WTC11 (cell line): ENCODE measurements around the gene BOC. TPM values are rescaled to one million over a fixed set of nuclear protein-coding genes. Genes with fewer than 3 reads are reported as not detected.

Source experiments
- ATAC-seq: fragments of 200-7000 bp; cut with Tn5 transposase; 2 replicates; pipeline ENCODE4 v1.10.0; 2021; ENCODE audit warnings: mild to moderate bottlenecking, moderate library complexity
- CTCF ChIA-PET: fragments of 300-600 bp; sonication (Branson Sonifier 250); formaldehyde crosslinking; loops from one replicate; lab custom pipeline; 2021; ENCODE audit warnings: antibody characterized with exemption; lab: Charles Lee
- POLR2A ChIA-PET: fragments of 350-600 bp; sonication (Branson Sonifier 250); formaldehyde crosslinking; loops from one replicate; lab custom pipeline; 2021; ENCODE audit warnings: antibody characterized with exemption; lab: Charles Lee
- DNase-seq: peaks from one replicate; pipeline ENCODE4 v3.0.0; 2021; ENCODE audit warnings: low spot score
- H3K27ac Mint-ChIP-seq: 2 replicates; pipeline ENCODE4 v1.8.0; 2021; ENCODE audit warnings: mixed read lengths
- H3K27me3 Mint-ChIP-seq: 2 replicates; pipeline ENCODE4 v1.8.0; 2021; ENCODE audit warnings: low read depth, mild to moderate bottlenecking, moderate library complexity, mixed read lengths
- H3K36me3 Mint-ChIP-seq: 2 replicates; pipeline ENCODE4 v1.8.0; 2021; ENCODE audit warnings: mixed read lengths
- H3K4me1 Mint-ChIP-seq: 2 replicates; pipeline ENCODE4 v1.8.0; 2022; ENCODE audit warnings: mixed read lengths
- H3K4me3 Mint-ChIP-seq: 2 replicates; pipeline ENCODE4 v1.8.0; 2021; ENCODE audit warnings: mild to moderate bottlenecking, moderate library complexity, mixed read lengths
- H3K9me3 Mint-ChIP-seq: 2 replicates; pipeline ENCODE4 v1.8.0; 2021; ENCODE audit warnings: mixed read lengths
- AR ChIP-seq: fragments of 250-450 bp; sonication (Bioruptor Pico); IDR thresholded peaks from 2 replicates; pipeline ENCODE4 v1.9.0; 2021; ENCODE audit warnings: mild to moderate bottlenecking
- ATF3 ChIP-seq: sonication (generic); formaldehyde crosslinking; conservative IDR thresholded peaks from 2 replicates; pipeline ENCODE4 v1.8.1; 2022; ENCODE audit warnings: mild to moderate bottlenecking, missing genetic modification reagents
- ATF6 ChIP-seq: sonication (generic); formaldehyde crosslinking; IDR thresholded peaks from 2 replicates; pipeline ENCODE4 v1.8.1; 2023; ENCODE audit warnings: mild to moderate bottlenecking, missing genetic modification reagents
- CTCF ChIP-seq: fragments of 200-600 bp; IDR thresholded peaks from 2 replicates; pipeline ENCODE4 v1.8.0; 2022; ENCODE audit warnings: antibody characterized with exemption
- ETV6 ChIP-seq: sonication (generic); formaldehyde crosslinking; IDR thresholded peaks from 2 replicates; pipeline ENCODE4 v1.8.1; 2022; ENCODE audit warnings: mild to moderate bottlenecking, missing genetic modification reagents
- JUN ChIP-seq: sonication (generic); formaldehyde crosslinking; IDR thresholded peaks from 2 replicates; pipeline ENCODE4 v1.8.0; 2023; ENCODE audit warnings: mild to moderate bottlenecking, missing genetic modification reagents
- KAT7 ChIP-seq: sonication (generic); formaldehyde crosslinking; IDR thresholded peaks from 2 replicates; pipeline ENCODE4 v1.8.1; 2023; ENCODE audit warnings: missing genetic modification reagents, mild to moderate bottlenecking, borderline replicate concordance
- MAX ChIP-seq: sonication (generic); formaldehyde crosslinking; IDR thresholded peaks from 2 replicates; pipeline ENCODE4 v1.8.0; 2022; ENCODE audit warnings: mild to moderate bottlenecking, missing genetic modification reagents
- OVOL2 ChIP-seq: fragments of 250-450 bp; sonication (Bioruptor Pico); IDR thresholded peaks from 2 replicates; pipeline ENCODE4 v1.9.0; 2021; ENCODE audit warnings: mild to moderate bottlenecking, borderline replicate concordance
- PRRX2 ChIP-seq: fragments of 250-450 bp; sonication (Bioruptor Pico); IDR thresholded peaks from 2 replicates; pipeline ENCODE4 v1.8.0; 2021; ENCODE audit warnings: mild to moderate bottlenecking
- SMAD4 ChIP-seq: sonication (generic); formaldehyde crosslinking; IDR thresholded peaks from 2 replicates; pipeline ENCODE4 v1.8.0; 2022; ENCODE audit warnings: mild to moderate bottlenecking, missing genetic modification reagents
- TEAD4 ChIP-seq: sonication (generic); formaldehyde crosslinking; IDR thresholded peaks from 2 replicates; pipeline ENCODE4 v1.8.0; 2022; ENCODE audit warnings: mild to moderate bottlenecking, missing genetic modification reagents
- USF2 ChIP-seq: sonication (generic); formaldehyde crosslinking; IDR thresholded peaks from 2 replicates; pipeline ENCODE4 v1.8.1; 2023; ENCODE audit warnings: mild to moderate bottlenecking, missing genetic modification reagents, moderate library complexity
- ZNF263 ChIP-seq: sonication (generic); formaldehyde crosslinking; IDR thresholded peaks from 2 replicates; pipeline ENCODE4 v1.8.1; 2022; ENCODE audit warnings: low read depth, mild to moderate bottlenecking, moderate library complexity, missing genetic modification reagents
- ZNF416 ChIP-seq: fragments of 250-450 bp; sonication (Bioruptor Pico); IDR thresholded peaks from 2 replicates; pipeline ENCODE4 v1.9.0; 2021; ENCODE audit warnings: mild to moderate bottlenecking, inconsistent platforms
- ZNF423 ChIP-seq: fragments of 250-450 bp; sonication (Bioruptor Pico); IDR thresholded peaks from 2 replicates; pipeline ENCODE4 v2.1.2; 2022; ENCODE audit warnings: mild to moderate bottlenecking, moderate library complexity
- ZNF512 ChIP-seq: sonication (generic); formaldehyde crosslinking; IDR thresholded peaks from 2 replicates; pipeline ENCODE4 v1.8.1; 2022; ENCODE audit warnings: missing genetic modification reagents, borderline replicate concordance
- total RNA-seq: library from RNA; stranded (reverse); gene quantifications from 3 replicates; pipeline ENCODE4 v1.2.3, GENCODE V29; 2021

BOC gene
- total RNA-seq, 1 experiment from 2014 or later, result 8.0 TPM

- TF ChIP-seq AR (CRISPR knock-in tag), result no peak
- no peak for TF ChIP-seq JUN (CRISPR knock-in tag)
- no peak for TF ChIP-seq ZNF416 (CRISPR knock-in tag)
- no peak for TF ChIP-seq ATF6 (CRISPR knock-in tag)
- no peak for TF ChIP-seq ZNF423
- TF ChIP-seq CTCF, result no peak
- TF ChIP-seq ATF3 (CRISPR knock-in tag), result no peak
- no peak for TF ChIP-seq MAX (CRISPR knock-in tag)
- no peak for TF ChIP-seq PRRX2 (CRISPR knock-in tag)
- TF ChIP-seq TEAD4 (CRISPR knock-in tag), result no peak
- no peak for TF ChIP-seq ZNF263 (CRISPR knock-in tag)
These were observed 53.9 kb downstream of the BOC start (continued) for GRCh38 chr3:113265231-113265630.

GRCh38 chr3:113266738-113267137 lies 55.4 kb downstream of the BOC start:
- Mint-ChIP-seq H3K27ac (no peak overlapping the region), H3K36me3 (no peaks in the 10 kb centered on the region), H3K27me3 (peaks cover 2% of the 10 kb centered on the region; the same call in 1 of the 2 replicates), H3K4me1 (peaks cover 50% of the 10 kb centered on the region), H3K9me3 (no peaks in the 10 kb centered on the region), H3K4me3 (no peak overlapping the region)
- no peak for ATAC-seq
- TF ChIP-seq KAT7 (CRISPR knock-in tag) (no peak), USF2 (CRISPR knock-in tag) (no peak), ETV6 (CRISPR knock-in tag) (no peak), ZNF512 (no peak), SMAD4 (CRISPR knock-in tag) (no peak), OVOL2 (CRISPR knock-in tag) (no peak)
- CTCF ChIA-PET, result interaction anchor here (1.1 kb wide), 1 partner anchor 11 kb away, joined by 3 read pairs; no protein-coding TSS in a partner anchor
- POLR2A ChIA-PET, result no interaction called here
- DNase-seq, result no peak
